Stimulated activated naive CD4-positive, alpha-beta T cell treated with Interleukin-2 at 50 U/mL for 16 hours (primary cell): ENCODE results near the gene ADNP.
"Not testable (repeated sequence)": the region's sequence is repeated elsewhere in the genome, so short reads cannot be mapped to it uniquely, and the experiment has no call there.

ENCODE experiments used
- DNase-seq: peaks from one replicate; lab custom pipeline; 2025; lab: John Stamatoyannopoulos, UW

ADNP gene

GRCh38 chr20:50900261-50900660 is 31.0 kb downstream of the ADNP start:
- no peak for DNase-seq

- no peak for DNase-seq
Measured at GRCh38 chr20:50898475-50898874, 32.8 kb downstream of the ADNP start.

GRCh38 chr20:50895111-50895830 is 36.0 kb downstream of the ADNP start:
- DNase-seq: no peak

- no peak for DNase-seq
Measured at GRCh38 chr20:50893620-50894019, 37.6 kb downstream of the ADNP start.

GRCh38 chr20:50892394-50892793 is 38.8 kb downstream of the ADNP start:
- no peak for DNase-seq

GRCh38 chr20:50891138-50891537 is 40.1 kb downstream of the ADNP start:
- DNase-seq: no peak

- DNase-seq: no peak
Measured at GRCh38 chr20:50887576-50887975, 43.7 kb downstream of the ADNP start.

GRCh38 chr20:50886184-50886790 is 45.0 kb downstream of the ADNP start:
- DNase-seq: no peak

- no peak for DNase-seq
Measured at GRCh38 chr20:50885781-50886180, 45.5 kb downstream of the ADNP start.

- no peak for DNase-seq
Measured at GRCh38 chr20:50885068-50885467, 46.2 kb downstream of the ADNP start.

- no peak for DNase-seq
Measured at GRCh38 chr20:50883856-50884255, 47.4 kb downstream of the ADNP start.

GRCh38 chr20:50881759-50882424 is 49.3 kb downstream of the ADNP start:
- DNase-seq: not testable (repeated sequence)

- no peak for DNase-seq
Measured at GRCh38 chr20:50879649-50880550, 51.3 kb downstream of the ADNP start.

- no peak for DNase-seq
Measured at GRCh38 chr20:50877232-50877743, 53.9 kb downstream of the ADNP start.

GRCh38 chr20:50876816-50877215 is 54.4 kb downstream of the ADNP start:
- no peak for DNase-seq

GRCh38 chr20:50876063-50876685 is 55.1 kb downstream of the ADNP start:
- DNase-seq: no peak

- no peak for DNase-seq
Measured at GRCh38 chr20:50874758-50875665, 56.2 kb downstream of the ADNP start.

- no peak for DNase-seq
Measured at GRCh38 chr20:50874111-50874757, 57.0 kb downstream of the ADNP start.

GRCh38 chr20:50873585-50873984 is 57.7 kb downstream of the ADNP start:
- DNase-seq: no peak
